Measurements from ENCODE around the gene FLNB. TPM values are rescaled to one million over a fixed set of nuclear protein-coding genes. Genes with fewer than 3 reads are reported as not detected.

Gene FLNB
- total and polyA plus RNA-seq, 2 experiments from 2014 or later, result 60.6 to 186 TPM

DNA sequence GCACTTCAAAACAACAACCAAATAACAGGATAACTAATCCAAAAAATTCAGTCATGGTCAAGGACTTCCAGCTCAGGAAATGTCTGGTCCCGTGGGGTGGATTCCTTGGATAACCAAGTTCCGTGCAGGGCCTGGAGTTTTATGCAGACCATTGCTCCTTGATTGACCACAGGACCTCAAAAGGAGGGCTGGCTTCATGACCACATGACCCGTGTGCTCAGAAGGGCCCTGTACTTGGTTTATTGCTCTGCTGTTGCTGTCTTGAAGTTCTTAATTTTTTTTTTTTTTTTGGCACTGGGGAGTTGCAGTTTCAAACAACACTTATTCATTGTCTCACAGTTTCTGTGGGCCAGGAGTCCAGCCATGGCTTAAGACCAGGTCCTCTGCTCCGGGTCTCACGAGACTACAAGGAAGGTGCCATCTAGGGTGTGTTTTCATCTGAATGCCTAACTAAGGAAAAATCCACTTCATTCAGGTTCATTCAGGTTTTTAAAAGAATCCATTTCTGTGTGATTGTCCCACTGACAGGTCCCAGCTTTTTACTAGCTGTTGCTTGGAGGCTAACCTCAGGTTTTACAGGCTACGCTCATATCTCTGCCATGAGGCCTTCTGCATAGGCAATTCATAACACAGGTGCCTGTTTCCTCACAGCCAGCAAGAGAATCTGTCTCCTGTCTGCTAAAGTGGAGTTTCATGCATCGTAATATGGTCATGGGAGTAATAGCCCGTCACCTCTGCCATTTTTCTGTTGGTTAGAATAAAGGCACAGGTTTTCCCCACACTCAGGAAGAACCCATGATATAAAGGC, 65.3 kb downstream of the FLNB start:
- Histone ChIP-seq H3K9me3 (ENCODE audit: low read depth) (no peaks in the 10 kb centered on the region), H3K79me2 (ENCODE audit: insufficient read depth) (peaks cover 100% of the 10 kb centered on the region), H3K9ac (no peak overlapping the region), H2AFZ (no peak overlapping the region), H3K4me3 (no peak overlapping the region), H4K20me1 (ENCODE audit: insufficient read depth) (peaks cover 9% of the 10 kb centered on the region; the same call in 1 of the 2 replicates), H3K4me1 (ENCODE audit: insufficient read depth) (peaks cover 20% of the 10 kb centered on the region), H3K27me3 (replicated peaks; ENCODE audit: insufficient read depth) (no peaks in the 10 kb centered on the region), H3F3A (ENCODE audit: insufficient read depth) (0 out of 2 replicates have a peak, but pooled peaks cover 8% of the 10 kb centered on the region), H3K27ac (no peak overlapping the region), H3K36me3 (ENCODE audit: low read depth) (peaks cover 17% of the 10 kb centered on the region), H3K4me2 (ENCODE audit: unreplicated experiment) (no peak overlapping the region), H3K9me2 (ENCODE audit: insufficient read depth) (no peaks in the 10 kb centered on the region)
- TF ChIP-seq EZH2phosphoT487 (IDR thresholded peaks at IDR 0.05; ENCODE audit: insufficient read depth, low read depth), result no peak
- no peak for TF ChIP-seq EZH2 (IDR thresholded peaks at IDR 0.05; ENCODE audit: insufficient read depth, poor library complexity, severe bottlenecking)
- DNase-seq, result peak; percentile 33
- in situ Hi-C loops (cut with MboI), result no loop called here
- 57 to 58% methylated on average over 8 of the region's 8 CpGs for WGBS, 2 experiments (ENCODE audit: low coverage in 1 of 2, low lambda C conversion rate in 2 of 2, missing lambda C conversion rate in 2 of 2)

DNA sequence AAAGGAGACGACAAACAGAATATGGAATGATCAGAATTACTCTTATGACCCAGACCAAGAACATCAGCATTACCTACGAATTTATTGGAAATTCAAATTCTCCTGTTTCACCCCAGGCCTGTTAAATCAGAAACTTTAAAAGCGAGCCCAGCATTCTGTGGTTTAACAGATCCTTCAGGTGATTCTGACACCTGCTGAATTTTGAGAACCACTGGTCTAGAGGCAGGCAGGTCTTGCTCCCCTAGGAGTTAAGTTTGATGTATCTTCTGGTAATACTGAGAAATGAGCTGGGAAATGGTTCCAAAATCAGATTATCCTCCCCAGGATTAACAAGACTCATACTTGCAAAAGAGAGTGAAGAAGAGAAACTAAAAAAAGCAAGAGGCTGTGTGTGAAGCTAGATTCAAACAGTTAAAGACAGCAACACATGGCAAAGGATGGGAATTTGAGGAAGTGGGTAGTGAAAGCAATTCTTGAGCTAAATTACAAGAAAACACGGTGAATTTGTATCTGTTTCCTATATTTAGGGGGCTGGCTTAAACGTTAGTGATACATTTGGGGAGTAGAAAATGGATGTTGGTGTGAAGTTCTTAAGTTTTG, 66.0 kb downstream of the FLNB start:
- WGBS, 2 experiments (ENCODE audit: low coverage in 1 of 2, low lambda C conversion rate in 2 of 2, missing lambda C conversion rate in 2 of 2), result 77 to 78% methylated on average over 5 of the region's 5 CpGs
- Histone ChIP-seq H3K36me3 (ENCODE audit: low read depth) (peaks cover 25% of the 10 kb centered on the region), H3K4me3 (no peak overlapping the region), H3K9me3 (ENCODE audit: low read depth) (no peaks in the 10 kb centered on the region), H4K20me1 (ENCODE audit: insufficient read depth) (peaks cover 9% of the 10 kb centered on the region; the same call in 1 of the 2 replicates), H3K4me2 (ENCODE audit: unreplicated experiment) (no peak overlapping the region), H3K9me2 (ENCODE audit: insufficient read depth) (no peaks in the 10 kb centered on the region), H3K4me1 (ENCODE audit: insufficient read depth) (peaks cover 20% of the 10 kb centered on the region), H3K27ac (no peak overlapping the region), H3F3A (ENCODE audit: insufficient read depth) (0 out of 2 replicates have a peak, but pooled peaks cover 8% of the 10 kb centered on the region), H2AFZ (no peak overlapping the region), H3K79me2 (ENCODE audit: insufficient read depth) (peaks cover 100% of the 10 kb centered on the region), H3K27me3 (replicated peaks; ENCODE audit: insufficient read depth) (no peaks in the 10 kb centered on the region), H3K9ac (no peak overlapping the region)
- TF ChIP-seq EZH2 (IDR thresholded peaks at IDR 0.05; ENCODE audit: insufficient read depth, poor library complexity, severe bottlenecking) (no peak), EZH2phosphoT487 (IDR thresholded peaks at IDR 0.05; ENCODE audit: insufficient read depth, low read depth) (no peak)
- DNase-seq, result no peak
- in situ Hi-C loops (cut with MboI), result no loop called here

DNA sequence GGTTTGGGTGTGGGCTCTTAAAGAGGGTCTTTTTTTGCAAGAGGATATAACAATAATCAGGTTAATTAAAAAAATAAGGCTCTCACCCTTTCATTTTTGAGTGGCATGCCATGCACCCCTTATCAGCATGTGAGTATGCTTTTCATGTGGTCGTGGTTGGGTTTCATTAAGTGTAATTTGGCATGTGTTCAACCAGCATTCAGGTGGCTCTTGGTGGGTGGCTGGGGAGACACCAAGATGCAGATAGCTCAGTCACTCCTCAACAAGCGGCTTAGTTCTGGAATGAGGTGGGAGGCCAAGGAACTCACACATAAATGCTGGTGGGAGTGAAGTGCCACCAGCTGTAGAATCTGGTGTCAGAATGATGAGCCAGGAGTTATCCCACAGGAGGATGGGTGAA, 66.8 kb downstream of the FLNB start:
- Histone ChIP-seq H4K20me1 (ENCODE audit: insufficient read depth) (peaks cover 6% of the 10 kb centered on the region; the same call in 1 of the 2 replicates), H3K9me2 (ENCODE audit: insufficient read depth) (no peaks in the 10 kb centered on the region), H3K27ac (no peak overlapping the region), H3K4me2 (ENCODE audit: unreplicated experiment) (no peak overlapping the region), H3K36me3 (ENCODE audit: low read depth) (peaks cover 31% of the 10 kb centered on the region), H3K4me3 (no peak overlapping the region), H3K27me3 (replicated peaks; ENCODE audit: insufficient read depth) (no peaks in the 10 kb centered on the region), H3K9me3 (ENCODE audit: low read depth) (no peaks in the 10 kb centered on the region), H3K4me1 (ENCODE audit: insufficient read depth) (peaks cover 20% of the 10 kb centered on the region), H3F3A (ENCODE audit: insufficient read depth) (0 out of 2 replicates have a peak, but pooled peaks cover 8% of the 10 kb centered on the region), H2AFZ (no peak overlapping the region), H3K79me2 (ENCODE audit: insufficient read depth) (peaks cover 100% of the 10 kb centered on the region), H3K9ac (no peak overlapping the region)
- in situ Hi-C loops (cut with MboI), result no loop called here
- no peak for DNase-seq
- WGBS, 2 experiments (ENCODE audit: low coverage in 1 of 2, low lambda C conversion rate in 2 of 2, missing lambda C conversion rate in 2 of 2), result 56 to 62% methylated on average over 2 of the region's 2 CpGs
- TF ChIP-seq EZH2phosphoT487 (IDR thresholded peaks at IDR 0.05; ENCODE audit: insufficient read depth, low read depth) (no peak), EZH2 (IDR thresholded peaks at IDR 0.05; ENCODE audit: insufficient read depth, poor library complexity, severe bottlenecking) (no peak)

DNA sequence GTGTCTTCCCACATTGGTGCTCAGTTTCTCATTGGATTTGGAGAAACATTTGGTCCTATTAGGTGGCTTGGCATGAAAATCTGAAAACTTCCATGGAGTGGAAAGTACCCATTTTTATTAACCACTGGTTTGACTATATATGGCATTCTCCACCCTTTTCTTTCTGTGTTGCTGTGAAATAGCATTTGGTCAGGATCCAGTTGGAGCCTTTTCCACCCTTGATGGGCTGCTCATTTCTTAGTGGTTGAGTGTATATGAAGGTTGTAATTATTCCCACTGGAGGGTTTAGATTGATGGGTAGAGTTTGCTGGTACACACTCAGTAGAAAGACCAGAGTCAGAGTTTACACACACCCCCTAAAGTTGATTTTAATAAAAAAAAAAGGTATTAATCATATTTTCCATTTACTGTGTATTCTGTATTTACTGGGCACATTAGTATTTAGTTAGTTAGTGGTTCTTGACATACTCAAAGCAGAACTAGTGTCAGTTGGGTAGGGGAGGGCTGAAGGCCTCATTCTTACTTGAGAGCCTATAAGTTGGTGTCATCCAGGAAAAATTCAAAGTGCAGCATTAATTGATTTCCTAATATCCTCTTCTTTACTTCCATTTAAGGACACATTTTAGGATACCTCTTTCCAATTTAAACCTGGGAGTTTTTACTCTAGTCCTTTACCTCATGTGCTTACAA, 69.5 kb downstream of the FLNB start:
- no peaks in the 10 kb centered on the region for H3K9me3 ChIP-seq (ENCODE audit: low read depth)
- H3K4me1 ChIP-seq (ENCODE audit: insufficient read depth), result peaks cover 12% of the 10 kb centered on the region
- H3F3A ChIP-seq (ENCODE audit: insufficient read depth), result peaks cover 7% of the 10 kb centered on the region
- H3K36me3 ChIP-seq (ENCODE audit: low read depth), result peaks cover 53% of the 10 kb centered on the region
- no peak overlapping the region for H3K9ac ChIP-seq
- no peaks in the 10 kb centered on the region for H3K27me3 ChIP-seq (replicated peaks; ENCODE audit: insufficient read depth)
- no peak overlapping the region for H3K4me2 ChIP-seq (ENCODE audit: unreplicated experiment)
- H4K20me1 ChIP-seq (ENCODE audit: insufficient read depth), result peaks cover 6% of the 10 kb centered on the region; the same call in 1 of the 2 replicates
- no peak overlapping the region for H2AFZ ChIP-seq
- no peak overlapping the region for H3K27ac ChIP-seq
- no peak overlapping the region for H3K4me3 ChIP-seq
- in situ Hi-C loops (cut with MboI), result no loop called here
- DNase-seq, result no peak
- TF ChIP-seq EZH2phosphoT487 (IDR thresholded peaks at IDR 0.05; ENCODE audit: insufficient read depth, low read depth), result no peak
- TF ChIP-seq EZH2 (IDR thresholded peaks at IDR 0.05; ENCODE audit: insufficient read depth, poor library complexity, severe bottlenecking), result no peak
- no peaks in the 10 kb centered on the region for H3K9me2 ChIP-seq (ENCODE audit: insufficient read depth)
- H3K79me2 ChIP-seq (ENCODE audit: insufficient read depth), result peaks cover 98% of the 10 kb centered on the region

All from GM23248 (cell line).